GM11168 (cell line): ENCODE measurements around the gene PAXIP1.

Experiments
- in situ Hi-C: fragments of 300-500 bp; cut with MboI; formaldehyde crosslinking; loops from one replicate; pipeline ENCODE4 v1.12.0; 2022; ENCODE audit warnings: low sequenced_read_pairs; ENCODE audit not compliant: unreplicated experiment

PAXIP1 gene

GRCh38 chr7:154996101-154996500 lies 6.8 kb downstream of the PAXIP1 start:
- in situ Hi-C loops: no loop called here

GRCh38 chr7:154994996-154995395 lies 7.9 kb downstream of the PAXIP1 start:
- in situ Hi-C loops: no loop called here

GRCh38 chr7:154990964-154991540 lies 11.9 kb downstream of the PAXIP1 start:
- in situ Hi-C loops: no loop called here

GRCh38 chr7:154987571-154987970 lies 15.4 kb downstream of the PAXIP1 start:
- in situ Hi-C loops: no loop called here

- in situ Hi-C loops: no loop called here
These were observed 16.6 kb downstream of the PAXIP1 start for GRCh38 chr7:154986200-154986945.

- in situ Hi-C loops: no loop called here
These were observed 17.7 kb downstream of the PAXIP1 start for GRCh38 chr7:154985230-154985629.

- in situ Hi-C loops: no loop called here
These were observed 18.2 kb downstream of the PAXIP1 start for GRCh38 chr7:154984601-154985188.

- in situ Hi-C loops: no loop called here
These were observed 24.9 kb downstream of the PAXIP1 start for GRCh38 chr7:154978017-154978416.

GRCh38 chr7:154977250-154977649 lies 25.7 kb downstream of the PAXIP1 start:
- in situ Hi-C loops: no loop called here

- in situ Hi-C loops: no loop called here
These were observed 26.1 kb downstream of the PAXIP1 start for GRCh38 chr7:154976844-154977243.

- in situ Hi-C loops: no loop called here
These were observed 26.9 kb downstream of the PAXIP1 start for GRCh38 chr7:154975984-154976383.

- in situ Hi-C loops: no loop called here
These were observed 29.5 kb downstream of the PAXIP1 start for GRCh38 chr7:154973381-154973780.

- in situ Hi-C loops: no loop called here
These were observed 34.5 kb downstream of the PAXIP1 start for GRCh38 chr7:154968336-154969001.

- in situ Hi-C loops: no loop called here
These were observed 35.4 kb downstream of the PAXIP1 start for GRCh38 chr7:154967401-154967955.

- in situ Hi-C loops: no loop called here
These were observed 37.9 kb downstream of the PAXIP1 start for GRCh38 chr7:154965014-154965413.

- in situ Hi-C loops: no loop called here
These were observed 42.7 kb downstream of the PAXIP1 start for GRCh38 chr7:154960063-154960790.

GRCh38 chr7:154956427-154956826 lies 46.5 kb downstream of the PAXIP1 start:
- in situ Hi-C loops: loop anchor here (5.0 kb wide), 1 partner anchor 34 kb away; no protein-coding TSS in a partner anchor

- in situ Hi-C loops: no loop called here
These were observed 49.8 kb downstream of the PAXIP1 start for GRCh38 chr7:154953006-154953684.

GRCh38 chr7:154950960-154951359 lies 52.0 kb downstream of the PAXIP1 start:
- in situ Hi-C loops: no loop called here
